HG02885 (cell line): ENCODE data around the gene CCL18.
"Not testable (repeated sequence)": the region's sequence is repeated elsewhere in the genome, so short reads cannot be mapped to it uniquely, and the experiment has no call there.

Experiments
- ATAC-seq: cut with Tn5 transposase; IDR thresholded peaks from one replicate; pipeline ENCODE4 v1.9.1; 2021; ENCODE audit warnings: mild to moderate bottlenecking; ENCODE audit not compliant: unreplicated experiment, poor library complexity

CCL18 gene

GRCh38 chr17:36063786-36064541 is at the start of gene CCL18:
CCL18 (plus strand) TSS chr17:36064272; CDS start chr17:36064343, 71 bp downstream.
- no peak for ATAC-seq

GRCh38 chr17:36014946-36015345 is 49.1 kb upstream of the CCL18 start:
- ATAC-seq = no peak

GRCh38 chr17:36015895-36016294 is 48.2 kb upstream of the CCL18 start:
- ATAC-seq = not testable (repeated sequence)

DNA sequence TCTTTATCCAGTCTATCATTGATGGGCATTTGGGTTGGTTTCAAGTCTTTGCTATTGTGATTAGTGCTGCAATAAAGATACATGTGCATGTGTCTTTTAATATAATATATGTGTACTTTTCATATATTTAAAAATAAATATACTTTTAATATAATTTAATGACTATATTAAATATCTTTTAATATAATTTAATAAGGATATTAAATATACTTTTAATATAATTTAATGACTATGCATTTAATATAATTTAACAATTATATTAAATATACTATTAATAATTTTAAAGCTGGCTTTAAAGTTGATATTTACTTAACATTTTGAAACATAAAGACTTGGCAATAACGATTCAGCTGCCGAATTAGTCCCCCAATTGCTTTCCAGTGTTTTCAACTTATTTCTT is 47.5 kb upstream of the CCL18 start:
- no peak for ATAC-seq

DNA sequence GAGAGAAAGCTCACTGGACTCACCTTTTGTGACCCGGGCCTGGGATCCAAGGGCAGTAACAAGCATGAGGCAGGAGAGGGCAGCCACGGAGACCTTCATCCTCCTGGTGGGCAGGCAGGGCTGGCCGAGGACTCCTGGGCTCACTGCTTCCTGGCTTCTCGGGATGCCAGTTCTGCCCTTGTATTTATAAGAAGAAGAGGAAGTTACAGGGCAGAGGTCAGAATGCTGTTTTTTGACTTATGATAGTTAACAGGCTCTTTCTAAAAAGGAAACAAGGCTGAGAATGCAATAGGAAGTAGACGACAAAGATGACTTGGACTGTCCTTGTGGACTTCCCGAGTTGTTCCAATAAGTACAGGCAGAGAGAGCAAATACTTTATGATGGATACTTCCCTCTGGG is 46.3 kb upstream of the CCL18 start, which contains the start of gene CCL23:
TSS of gene CCL23 (minus strand) at position 174 of the 400 bp plus-strand sequence. CDS start at position 99, 75 bp downstream.
- ATAC-seq = no peak

DNA sequence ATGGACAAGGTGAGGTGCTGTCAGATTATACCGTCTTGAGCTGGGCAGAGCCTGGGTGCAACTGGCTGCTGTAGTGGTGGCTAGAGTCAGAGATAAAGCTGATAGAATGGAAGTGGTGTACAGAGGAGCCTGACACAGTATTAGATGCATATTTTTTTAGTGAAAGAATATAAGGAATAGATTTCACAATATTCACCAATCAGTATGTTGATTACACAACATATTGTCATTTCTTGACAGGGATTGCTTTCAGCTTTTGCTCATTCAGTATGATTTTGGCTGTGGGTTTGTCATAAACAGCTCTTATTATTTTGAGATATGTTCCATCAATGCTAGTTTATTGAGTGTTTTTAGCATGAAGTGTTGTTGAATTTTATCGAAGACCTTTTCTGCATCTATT is 44.6 kb upstream of the CCL18 start:
- ATAC-seq = no peak

GRCh38 chr17:36024106-36024869 is 39.8 kb upstream of the CCL18 start:
- ATAC-seq = no peak

GRCh38 chr17:36027761-36028160 is 36.3 kb upstream of the CCL18 start:
- no peak for ATAC-seq

GRCh38 chr17:36030956-36031355 is 33.1 kb upstream of the CCL18 start:
- ATAC-seq = no peak

- no peak for ATAC-seq
Measured at GRCh38 chr17:36034127-36034526, 29.9 kb upstream of the CCL18 start.

GRCh38 chr17:36036235-36036634 is 27.8 kb upstream of the CCL18 start:
- no peak for ATAC-seq

DNA sequence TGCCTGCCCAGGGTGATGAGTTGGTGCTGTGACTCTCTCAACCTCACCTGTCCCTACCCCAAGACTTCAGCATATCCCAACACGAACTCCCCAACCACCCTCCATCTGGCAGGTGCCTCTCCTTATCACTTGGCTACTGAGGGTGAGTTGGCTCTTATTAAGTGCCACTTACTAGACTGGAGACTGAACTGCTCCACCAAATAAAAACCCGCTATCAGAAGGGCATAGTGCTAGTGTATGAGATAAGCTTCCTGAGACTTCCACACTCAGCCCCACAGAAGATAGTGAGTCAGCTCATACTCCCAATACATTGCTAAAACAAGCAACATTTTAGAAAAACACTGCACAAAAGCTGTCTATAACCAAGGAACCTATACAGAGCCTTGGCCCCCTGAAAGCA is 16.0 kb upstream of the CCL18 start:
- ATAC-seq = no peak

- ATAC-seq = no peak
Measured at GRCh38 chr17:36049643-36050042, 14.4 kb upstream of the CCL18 start.

- no peak for ATAC-seq
Measured at GRCh38 chr17:36055171-36055570, 8.9 kb upstream of the CCL18 start.

- no peak for ATAC-seq
Measured at GRCh38 chr17:36055921-36056520, 8.1 kb upstream of the CCL18 start.

DNA sequence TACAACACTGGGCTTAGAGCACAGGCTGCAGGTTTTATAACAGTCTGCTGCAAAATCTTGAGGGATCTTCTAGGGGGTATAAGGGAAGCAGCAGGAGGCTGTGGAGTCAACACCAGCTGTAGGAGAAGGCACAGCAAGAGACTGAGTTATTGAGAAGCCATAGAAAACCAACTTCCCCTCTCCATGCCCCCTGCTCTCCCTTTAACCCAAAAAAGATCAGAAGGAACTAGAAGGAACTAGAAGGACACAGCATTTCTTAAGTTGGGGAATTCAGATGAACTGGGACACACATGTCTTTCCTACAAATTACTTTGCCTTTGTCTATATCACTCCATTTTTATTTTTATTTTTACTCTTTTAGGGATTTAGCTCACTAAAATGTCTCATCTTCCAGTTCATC is 6.2 kb upstream of the CCL18 start:
- ATAC-seq = no peak

GRCh38 chr17:36059406-36059805 is 4.7 kb upstream of the CCL18 start:
- ATAC-seq = no peak

- ATAC-seq = no peak
Measured at GRCh38 chr17:36060816-36061215, 3.3 kb upstream of the CCL18 start.

GRCh38 chr17:36066365-36066985 is 2.4 kb downstream of the CCL18 start:
- no peak for ATAC-seq

- no peak for ATAC-seq
Measured at GRCh38 chr17:36068524-36068923, 4.5 kb downstream of the CCL18 start.

DNA sequence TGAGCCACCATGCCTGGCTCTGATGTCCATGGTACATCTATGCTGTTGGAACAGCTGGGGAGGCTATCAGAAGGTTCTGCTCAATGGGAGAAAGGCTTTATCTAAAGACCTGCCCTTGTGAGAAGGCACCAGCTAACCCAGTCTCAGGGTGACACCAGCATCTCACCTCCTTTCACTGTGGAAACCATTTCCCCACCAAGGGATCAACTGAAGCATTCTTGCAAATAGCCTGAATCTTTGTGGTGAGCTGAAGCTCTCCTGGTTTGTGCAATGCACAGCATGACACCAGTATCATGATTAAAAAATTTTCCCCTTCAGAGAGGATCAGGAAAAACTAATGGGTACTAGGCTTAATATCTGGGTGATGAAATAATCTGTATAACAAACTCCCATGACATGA is 5.1 kb downstream of the CCL18 start:
- no peak for ATAC-seq
